Endodermal cell (in vitro differentiated cells): ENCODE results near the gene NUP98. TPM values are rescaled to one million over a fixed set of nuclear protein-coding genes. Genes with fewer than 3 reads are reported as not detected.
A peak's percentile ranks its signal among the peaks of the same experiment; 100 is the strongest.
"Not testable (repeated sequence)": the region's sequence is repeated elsewhere in the genome, so short reads cannot be mapped to it uniquely, and the experiment has no call there.

Source experiments
- DNase-seq: peaks from one replicate; pipeline ENCODE4 v3.0.0-alpha.2; 2017
- H3K27ac ChIP-seq: 2 replicates; pipeline ENCODE4 v1.5.1; 2013; ENCODE audit warnings: mild to moderate bottlenecking, low read depth, low read length, moderate library complexity
- H3K27me3 ChIP-seq: 2 replicates; pipeline ENCODE4 v1.6.1; 2013; ENCODE audit warnings: mild to moderate bottlenecking, low read length, moderate library complexity; ENCODE audit not compliant: insufficient read depth, control insufficient read depth, poor library complexity, severe bottlenecking
- H3K36me3 ChIP-seq: 2 replicates; pipeline ENCODE4 v1.7.0; 2013; ENCODE audit warnings: mild to moderate bottlenecking, low read length, moderate library complexity; ENCODE audit not compliant: control insufficient read depth, insufficient read depth
- H3K4me1 ChIP-seq: one replicate; pipeline ENCODE4 v1.7.0; 2013; ENCODE audit warnings: low read length; ENCODE audit not compliant: control insufficient read depth, insufficient read depth
- H3K4me3 ChIP-seq: 2 replicates; pipeline ENCODE4 v1.5.1; 2013; ENCODE audit warnings: mild to moderate bottlenecking, low read length, moderate library complexity
- H3K9ac ChIP-seq: 2 replicates; pipeline ENCODE4 v1.6.1; 2013; ENCODE audit warnings: mild to moderate bottlenecking, low read length, moderate library complexity; ENCODE audit not compliant: poor library complexity, severe bottlenecking; ENCODE audit errors: extremely low read depth
- H3K9me3 ChIP-seq: 2 replicates; pipeline ENCODE4 v1.6.1; 2013; ENCODE audit warnings: mild to moderate bottlenecking, low read length, moderate library complexity; ENCODE audit not compliant: control insufficient read depth
- H3K27ac Mint-ChIP-seq: 2 replicates; pipeline ENCODE4 v1.8.0; 2020; ENCODE audit warnings: mixed read lengths
- H3K27me3 Mint-ChIP-seq: 2 replicates; pipeline ENCODE4 v1.8.0; 2021; ENCODE audit warnings: mild to moderate bottlenecking, mixed read lengths; ENCODE audit not compliant: insufficient read depth
- H3K36me3 Mint-ChIP-seq: 2 replicates; pipeline ENCODE4 v1.8.0; 2020; ENCODE audit warnings: low read depth, mixed read lengths
- H3K4me1 Mint-ChIP-seq: 2 replicates; pipeline ENCODE4 v1.8.0; 2020; ENCODE audit warnings: mixed read lengths
- H3K4me3 Mint-ChIP-seq: 2 replicates; pipeline ENCODE4 v1.8.0; 2020; ENCODE audit warnings: mild to moderate bottlenecking, moderate library complexity, mixed read lengths
- H3K9me3 Mint-ChIP-seq: 2 replicates; pipeline ENCODE4 v1.8.0; 2020; ENCODE audit warnings: mild to moderate bottlenecking, mixed read lengths
- CTCF ChIP-seq: fragments of 200-600 bp; sonication (generic); conservative IDR thresholded peaks from 2 replicates; pipeline ENCODE4 v1.5.0; 2021; ENCODE audit warnings: antibody characterized with exemption, mild to moderate bottlenecking
- WGBS, 2 experiments: methylation state at CpG; one replicate each; pipeline versions ENCODE4 v1.1.5 to v1.1.7; 2013; ENCODE audit warnings: missing lambda C conversion rate in 2 of 2, mixed read lengths in 1 of 2; ENCODE audit not compliant: insufficient coverage in 1 of 2, insufficient read length in 1 of 2; 5-methylcytosine and 5-hydroxymethylcytosine counted together
- total RNA-seq, 2 donors: library from RNA; stranded (reverse); fragmentation: NEBNext Ultra II Directional in 1 of 2; extraction: Animal tissue kit (Norgen Biotek cat#: 25700) in 1 of 2; gene quantifications; 2 replicates in 1 of 2; 3 replicates in 1 of 2; pipeline ENCODE4 v1.2.1, GENCODE V29; 2021

The NUP98 gene
- total RNA-seq, 2 donors from 2014 or later: 81.6 to 92.6 TPM

GRCh38 chr11:3645552-3645951 lies 151.8 kb downstream of the NUP98 start:
- Mint-ChIP-seq H3K36me3 (peaks cover 17% of the 10 kb centered on the region), H3K27me3 (peaks cover 8% of the 10 kb centered on the region), H3K4me3 (no peak overlapping the region), H3K27ac (no peak overlapping the region), H3K9me3 (peaks cover 56% of the 10 kb centered on the region), H3K4me1 (peaks cover 18% of the 10 kb centered on the region)
- 92 to 95% methylated on average over 2 to 7 of the region's 7 CpGs for WGBS, 2 experiments
- Histone ChIP-seq H3K27me3 (no peaks in the 10 kb centered on the region), H3K9me3 (peaks cover 38% of the 10 kb centered on the region), H3K4me3 (no peak overlapping the region), H3K27ac (no peak overlapping the region), H3K36me3 (no peaks in the 10 kb centered on the region), H3K9ac (no peak overlapping the region), H3K4me1 (no peaks in the 10 kb centered on the region)
- TF ChIP-seq CTCF: no peak
- DNase-seq: no peak

- Mint-ChIP-seq H3K4me3 (no peak within 1 kb of the TSS), H3K27ac (no peak within 1 kb of the TSS), H3K4me1 (peaks cover 10% of the 10 kb centered on the region), H3K9me3 (peaks cover 56% of the 10 kb centered on the region), H3K36me3 (peaks cover 17% of the 10 kb centered on the region), H3K27me3 (peaks cover 12% of the 10 kb centered on the region)
- Histone ChIP-seq H3K9ac (no peak within 1 kb of the TSS), H3K36me3 (no peaks in the 10 kb centered on the region), H3K4me1 (no peaks in the 10 kb centered on the region), H3K27me3 (no peaks in the 10 kb centered on the region), H3K27ac (no peak within 1 kb of the TSS), H3K9me3 (peaks cover 38% of the 10 kb centered on the region), H3K4me3 (no peak within 1 kb of the TSS)
- 85 to 86% methylated on average over 3 to 4 of the region's 4 CpGs for WGBS, 2 experiments
- DNase-seq: no peak
- TF ChIP-seq CTCF: no peak
Observed at GRCh38 chr11:3644817-3645235, 152.5 kb downstream of the NUP98 start, which contains the start of gene ART1. TSS of gene ART1 (plus strand) at chr11:3645128. CDS start at chr11:3659214, 14,086 bp downstream.

DNA sequence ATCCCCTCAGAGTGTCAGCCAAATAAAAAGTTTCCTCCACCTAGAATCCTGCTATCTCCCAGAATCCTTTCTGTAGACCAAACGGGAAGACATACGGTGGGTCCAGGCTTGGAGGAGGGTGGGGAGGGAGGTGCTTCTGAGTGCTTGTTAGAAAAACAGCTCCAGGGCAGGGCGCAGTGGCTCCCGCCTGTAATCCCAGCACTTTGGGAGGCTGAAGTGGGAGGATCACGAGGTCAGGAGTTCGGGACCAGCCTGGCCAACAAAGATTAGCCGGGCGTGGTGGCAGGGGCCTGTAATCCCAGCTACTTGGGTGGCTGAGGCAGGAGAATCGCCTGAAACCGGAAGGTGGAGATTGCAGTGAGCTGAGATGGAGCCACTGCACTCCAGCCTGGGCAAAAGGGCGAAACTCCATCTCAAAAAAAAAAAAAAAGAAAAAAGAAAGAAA lies 154.2 kb downstream of the NUP98 start:
- peaks cover 18% of the 10 kb centered on the region for H3K27me3 Mint-ChIP-seq
- H3K27ac ChIP-seq, H3K27me3 ChIP-seq, H3K4me1 ChIP-seq, H3K4me1 Mint-ChIP-seq, H3K9ac ChIP-seq, H3K36me3 ChIP-seq: not testable (repeated sequence)
- peak; percentile 59 for DNase-seq
- Histone ChIP-seq H3K9me3 (peaks cover 33% of the 10 kb centered on the region), H3K4me3 (peak overlapping the region; percentile 81)
- H3K36me3 Mint-ChIP-seq: peaks cover 12% of the 10 kb centered on the region
- H3K27ac Mint-ChIP-seq: peak overlapping the region; percentile 95
- WGBS, 2 experiments: 68 to 75% methylated on average over 9 to 11 of the region's 11 CpGs
- H3K4me3 Mint-ChIP-seq: peak overlapping the region; percentile 70
- peaks cover 40% of the 10 kb centered on the region for H3K9me3 Mint-ChIP-seq
